Measurements from ENCODE around the gene GPR173. TPM values are rescaled to one million over a fixed set of nuclear protein-coding genes. Genes with fewer than 3 reads are reported as not detected.

GPR173 gene
- total RNA-seq, 1 experiment from 2014 or later = 7.3 TPM

- no peak for TF ChIP-seq E2F5 (CRISPR knock-in tag; IDR thresholded peaks at IDR 0.05)
Measured at GRCh38 chrX:53125506-53125905, 76.9 kb downstream of the GPR173 start (continued).

- Mint-ChIP-seq H3K9me3 (peaks cover 9% of the 10 kb centered on the region), H3K4me3 (no peak overlapping the region), H3K27ac (no peak overlapping the region), H3K4me1 (no peaks in the 10 kb centered on the region), H3K36me3 (peaks cover 8% of the 10 kb centered on the region), H3K27me3 (ENCODE audit: low read depth) (no peaks in the 10 kb centered on the region)
- TF ChIP-seq ELF4 (CRISPR knock-in tag; IDR thresholded peaks at IDR 0.05; ENCODE audit: low read depth) (no peak), FOXP4 (CRISPR knock-in tag; IDR thresholded peaks at IDR 0.05) (no peak)
- ATAC-seq (no peak), DNase-seq (ENCODE audit: low spot score) (no peak)
- ChIA-PET CTCF (no interaction called here), POLR2A (no interaction called here)
Measured at GRCh38 chrX:53126377-53126776, 77.8 kb downstream of the GPR173 start.

GRCh38 chrX:53128097-53128749, 79.6 kb downstream of the GPR173 start:
- DNase-seq (ENCODE audit: low spot score) = no peak
- H3K9me3 Mint-ChIP-seq = peaks cover 9% of the 10 kb centered on the region
- no peaks in the 10 kb centered on the region for H3K4me1 Mint-ChIP-seq
- no peak for ATAC-seq
- H3K36me3 Mint-ChIP-seq = peaks cover 8% of the 10 kb centered on the region
- CTCF ChIA-PET = no interaction called here
- TF ChIP-seq CDX4 (CRISPR knock-in tag; IDR thresholded peaks at IDR 0.05; ENCODE audit: borderline replicate concordance) (no peak), ZNF232 (CRISPR knock-in tag; IDR thresholded peaks at IDR 0.05) (no peak), JUN (CRISPR knock-in tag; IDR thresholded peaks at IDR 0.05) (no peak), SMAD4 (CRISPR knock-in tag; IDR thresholded peaks at IDR 0.05) (no peak), TCF7 (CRISPR knock-in tag; IDR thresholded peaks at IDR 0.05; ENCODE audit: low read depth) (no peak)
- no peaks in the 10 kb centered on the region for H3K27me3 Mint-ChIP-seq (ENCODE audit: low read depth)
- POLR2A ChIA-PET = no interaction called here
- H3K4me3 Mint-ChIP-seq = no peak overlapping the region
- no peak overlapping the region; the same call in 1 of the 2 replicates for H3K27ac Mint-ChIP-seq

Other genes starting within 250 kb of the GPR173 start
- gene XAGE5, start 237.5 kb upstream of the GPR173 start, total RNA-seq (2021) = not detected in 3 replicates
- not detected in 3 replicates for gene XAGE3, start 180.7 kb upstream of the GPR173 start, total RNA-seq (2021)
- 10.1 to 12.7 TPM (median 12.4 TPM) in 3 replicates for gene FAM156B, start 151.5 kb upstream of the GPR173 start, total RNA-seq (2021)
- 14.0 to 15.4 TPM (median 15.3 TPM) in 3 replicates for gene FAM156A, start 90.3 kb upstream of the GPR173 start, total RNA-seq (2021)
- 14.6 to 17.9 TPM (median 16.2 TPM) in 3 replicates for gene TSPYL2, start 33.6 kb downstream of the GPR173 start, total RNA-seq (2021)
- gene KANTR, start 45.4 kb downstream of the GPR173 start, total RNA-seq (2021) = 13.4 to 14.9 TPM (median 14.0 TPM) in 3 replicates
- gene KDM5C, start 176.4 kb downstream of the GPR173 start, total RNA-seq (2021) = 100 to 112 TPM (median 108 TPM) in 3 replicates
- 22.0 to 48.2 TPM (median 23.3 TPM) in 3 replicates for gene IQSEC2, start 232.8 kb downstream of the GPR173 start, total RNA-seq (2021)

All from WTC11 (cell line).